Ureter (tissue), 1 donor: Measurements from ENCODE around the gene KDM5A. TPM values are rescaled to one million over a fixed set of nuclear protein-coding genes. Genes with fewer than 3 reads are reported as not detected.
"Not testable (repeated sequence)": the region's sequence is repeated elsewhere in the genome, so short reads cannot be mapped to it uniquely, and the experiment has no call there.

Experiments
- DNase-seq: peaks from one replicate; pipeline ENCODE4 v3.0.0-alpha.2; 2020; ENCODE audit warnings: low spot score
- total RNA-seq: library from RNA; stranded (reverse); gene quantifications from one replicate; pipeline ENCODE4 v1.2.4, GENCODE V29; 2023
- donor health status: DM: yes; HTN: yes; CAD: no.

KDM5A gene
- total RNA-seq, 1 donor from 2014 or later, result 101 TPM

GRCh38 chr12:332581-333205 is 56.4 kb downstream of the KDM5A start:
- no peak for DNase-seq

- DNase-seq, result no peak
Measured at GRCh38 chr12:331287-331686, 57.8 kb downstream of the KDM5A start.

- DNase-seq, result no peak
Measured at GRCh38 chr12:325906-326305, 63.2 kb downstream of the KDM5A start.

GRCh38 chr12:323507-323906 is 65.6 kb downstream of the KDM5A start:
- no peak for DNase-seq

GRCh38 chr12:321606-322326 is 67.4 kb downstream of the KDM5A start:
- no peak for DNase-seq

- DNase-seq, result no peak
Measured at GRCh38 chr12:318759-319515, 70.2 kb downstream of the KDM5A start.

- no peak for DNase-seq
Measured at GRCh38 chr12:308511-308910, 80.6 kb downstream of the KDM5A start.

- DNase-seq, result no peak
Measured at GRCh38 chr12:307406-307805, 81.7 kb downstream of the KDM5A start.

GRCh38 chr12:304805-305204 is 84.3 kb downstream of the KDM5A start:
- no peak for DNase-seq

- DNase-seq, result not testable (repeated sequence)
Measured at GRCh38 chr12:302766-303165, 86.4 kb downstream of the KDM5A start.

GRCh38 chr12:300166-300565 is 89.0 kb downstream of the KDM5A start:
- DNase-seq, result not testable (repeated sequence)

GRCh38 chr12:299511-299910 is 89.6 kb downstream of the KDM5A start:
- not testable (repeated sequence) for DNase-seq

GRCh38 chr12:298059-298458 is 91.1 kb downstream of the KDM5A start:
- DNase-seq, result not testable (repeated sequence)

GRCh38 chr12:295132-295531 is 94.0 kb downstream of the KDM5A start:
- DNase-seq, result no peak

GRCh38 chr12:293199-293598 is 95.9 kb downstream of the KDM5A start:
- no peak for DNase-seq

GRCh38 chr12:292186-292585 is 96.9 kb downstream of the KDM5A start:
- DNase-seq, result no peak

- no peak for DNase-seq
Measured at GRCh38 chr12:291153-291723, 97.9 kb downstream of the KDM5A start.

GRCh38 chr12:288687-289086 is 100.4 kb downstream of the KDM5A start:
- no peak for DNase-seq

- no peak for DNase-seq
Measured at GRCh38 chr12:286531-287300, 102.4 kb downstream of the KDM5A start.

- no peak for DNase-seq
Measured at GRCh38 chr12:278046-278445, 111.1 kb downstream of the KDM5A start.

- no peak for DNase-seq
Measured at GRCh38 chr12:275812-276211, 113.3 kb downstream of the KDM5A start.

- no peak for DNase-seq
Measured at GRCh38 chr12:273382-273781, 115.7 kb downstream of the KDM5A start.
